Measurements from ENCODE around the gene SMTN.
"Not testable (repeated sequence)": the region's sequence is repeated elsewhere in the genome, so short reads cannot be mapped to it uniquely, and the experiment has no call there.

SMTN gene

GRCh38 chr22:31093086-31093850 is 12.2 kb downstream of the SMTN start:
- no peak for TF ChIP-seq CTCF (IDR thresholded peaks at IDR 0.05; ENCODE audit: control insufficient read depth, extremely low read depth, insufficient read depth)
- DNase-seq (ENCODE audit: low read depth): no peak
- no peak overlapping the region for H3K4me3 ChIP-seq (ENCODE audit: low read depth, low read length)

GRCh38 chr22:31094021-31094551 is 13.0 kb downstream of the SMTN start:
- no peak for DNase-seq (ENCODE audit: low read depth)
- TF ChIP-seq CTCF (IDR thresholded peaks at IDR 0.05; ENCODE audit: control insufficient read depth, extremely low read depth, insufficient read depth): no peak

GRCh38 chr22:31094741-31095140 is 13.6 kb downstream of the SMTN start:
- H3K4me3 ChIP-seq (ENCODE audit: low read depth, low read length): no peak overlapping the region

More at GRCh38 chr22:31094021-31094551, 13.0 kb downstream of the SMTN start:
- no peak overlapping the region for H3K4me3 ChIP-seq (ENCODE audit: low read depth, low read length)

GRCh38 chr22:31095637-31096249 is 14.6 kb downstream of the SMTN start:
- TF ChIP-seq CTCF (IDR thresholded peaks at IDR 0.05; ENCODE audit: control insufficient read depth, extremely low read depth, insufficient read depth): no peak
- DNase-seq (ENCODE audit: low read depth): no peak
- H3K4me3 ChIP-seq (ENCODE audit: low read depth, low read length): no peak overlapping the region

More at GRCh38 chr22:31094741-31095140, 13.6 kb downstream of the SMTN start:
- TF ChIP-seq CTCF (IDR thresholded peaks at IDR 0.05; ENCODE audit: control insufficient read depth, extremely low read depth, insufficient read depth): no peak
- DNase-seq (ENCODE audit: low read depth): no peak

- no peak overlapping the region for H3K4me3 ChIP-seq (ENCODE audit: low read depth, low read length)
- no peak for DNase-seq (ENCODE audit: low read depth)
- no peak for TF ChIP-seq CTCF (IDR thresholded peaks at IDR 0.05; ENCODE audit: control insufficient read depth, extremely low read depth, insufficient read depth)
Measured at GRCh38 chr22:31096657-31097279, 15.7 kb downstream of the SMTN start.

DNA sequence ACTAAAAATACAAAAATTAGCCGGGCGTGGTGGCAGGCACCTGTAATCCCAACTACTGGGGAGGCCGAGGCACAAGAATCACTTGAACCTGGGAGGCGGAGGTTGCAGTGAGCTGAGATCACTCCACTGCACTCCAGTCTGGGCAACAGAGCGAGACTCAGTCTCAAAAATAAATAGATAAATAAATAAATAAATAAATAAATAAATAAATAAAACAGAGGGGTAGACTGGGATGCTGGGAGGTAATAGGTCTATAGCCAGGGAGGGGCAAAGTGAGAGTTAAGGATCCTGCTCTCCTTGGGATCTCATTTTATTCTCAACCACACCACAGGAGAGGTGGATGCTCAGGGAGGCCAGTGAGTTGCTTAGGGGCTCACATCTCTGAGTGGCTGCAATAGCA is 16.4 kb downstream of the SMTN start:
- not testable (repeated sequence) for H3K4me3 ChIP-seq (ENCODE audit: low read depth, low read length); DNase-seq (ENCODE audit: low read depth)

GRCh38 chr22:31097941-31098631 is 17.0 kb downstream of the SMTN start:
- H3K4me3 ChIP-seq (ENCODE audit: low read depth, low read length): no peak overlapping the region
- no peak for TF ChIP-seq CTCF (IDR thresholded peaks at IDR 0.05; ENCODE audit: control insufficient read depth, extremely low read depth, insufficient read depth)
- no peak for DNase-seq (ENCODE audit: low read depth)
